HEK293 (cell line): ENCODE measurements around the gene MYO5C.

ENCODE experiments used
- CTCF ChIA-PET: fragments of 350-600 bp; formaldehyde crosslinking; extraction: SDS; loops from one replicate; lab custom pipeline; 2021; ENCODE audit warnings: antibody characterized with exemption; lab: Yijun Ruan, JAX
- POLR2A ChIA-PET: fragments of 300-600 bp; formaldehyde crosslinking; extraction: SDS; loops from one replicate; lab custom pipeline; 2020; ENCODE audit warnings: antibody characterized with exemption, inconsistent platforms; lab: Yijun Ruan, JAX
- H3K27ac ChIP-seq: fragments of 200-500 bp; sonication (Bioruptor generic); 2 replicates; pipeline ENCODE4 v1.5.1; 2014; ENCODE audit warnings: low read depth, low read length, control low read depth, inconsistent platforms; ENCODE audit errors: extremely low read depth
- H3K36me3 ChIP-seq, 2 experiments: fragments of 200-500 bp in 1 of 2; sonication (Bioruptor generic) in 1 of 2; 1 replicate in 1 of 2; 2 replicates in 1 of 2; pipeline ENCODE4 v1.5.1; 2014 to 2017; ENCODE audit warnings: inconsistent platforms in 2 of 2, low read length in 2 of 2; ENCODE audit not compliant: control insufficient read depth in 2 of 2, insufficient read depth in 1 of 2
- H3K4me1 ChIP-seq: fragments of 200-500 bp; sonication (Bioruptor generic); 2 replicates; pipeline ENCODE4 v1.5.1; 2014; ENCODE audit warnings: mild to moderate bottlenecking, low read length, inconsistent platforms; ENCODE audit not compliant: control insufficient read depth, insufficient read depth
- H3K4me3 ChIP-seq: 2 replicates; pipeline ENCODE4 v1.5.1; 2011; ENCODE audit warnings: low read depth, mild to moderate bottlenecking, control low read depth, low read length, moderate library complexity
- H3K9me3 ChIP-seq: fragments of 200-500 bp; sonication (Bioruptor generic); 2 replicates; pipeline ENCODE4 v1.5.1; 2014; ENCODE audit warnings: low read depth, low read length, inconsistent platforms; ENCODE audit not compliant: control insufficient read depth, insufficient read depth
- EGR2 ChIP-seq: fragments of 450-650 bp; formaldehyde crosslinking; IDR thresholded peaks from 2 replicates; pipeline ENCODE4 v1.5.1; 2016; ENCODE audit warnings: low read depth, missing biosample characterization, missing genetic modification characterization
- GLIS1 ChIP-seq: fragments of 450-650 bp; formaldehyde crosslinking; IDR thresholded peaks from 2 replicates; pipeline ENCODE4 v1.5.1; 2016; ENCODE audit warnings: missing biosample characterization, missing genetic modification characterization
- HOXD13 ChIP-seq: sonication (generic); formaldehyde crosslinking; IDR thresholded peaks from 2 replicates; pipeline ENCODE4 v1.8.0; 2022; ENCODE audit warnings: missing genetic modification reagents, borderline replicate concordance
- KLF1 ChIP-seq: fragments of 450-650 bp; formaldehyde crosslinking; IDR thresholded peaks from 2 replicates; pipeline ENCODE4 v1.5.1; 2016; ENCODE audit warnings: missing biosample characterization, missing genetic modification characterization
- KLF17 ChIP-seq: fragments of 450-650 bp; formaldehyde crosslinking; IDR thresholded peaks from 2 replicates; pipeline ENCODE4 v1.5.1; 2016; ENCODE audit warnings: missing biosample characterization, missing genetic modification characterization
- MEIS1 ChIP-seq: sonication (generic); formaldehyde crosslinking; IDR thresholded peaks from 2 replicates; pipeline ENCODE4 v1.8.1; 2022; ENCODE audit warnings: missing genetic modification reagents, mild to moderate bottlenecking, borderline replicate concordance
- PATZ1 ChIP-seq: fragments of 450-650 bp; formaldehyde crosslinking; IDR thresholded peaks from 2 replicates; pipeline ENCODE4 v1.5.1; 2016; ENCODE audit warnings: missing biosample characterization, missing genetic modification characterization
- RBAK ChIP-seq: fragments of 450-650 bp; formaldehyde crosslinking; IDR thresholded peaks from 2 replicates; pipeline ENCODE4 v1.5.1; 2016; ENCODE audit warnings: missing biosample characterization, missing genetic modification characterization
- SP2 ChIP-seq: fragments of 450-650 bp; formaldehyde crosslinking; IDR thresholded peaks from 2 replicates; pipeline ENCODE4 v1.5.1; 2016; ENCODE audit warnings: missing biosample characterization, missing genetic modification characterization
- TRIM28 ChIP-seq: IDR thresholded peaks from 2 replicates; pipeline ENCODE4 v1.6.1; 2011; ENCODE audit warnings: low read length, control low read depth, borderline replicate concordance
- ZBTB26 ChIP-seq: fragments of 450-650 bp; formaldehyde crosslinking; optimal IDR thresholded peaks from 2 replicates; pipeline ENCODE3; 2016; ENCODE audit warnings: missing biosample characterization, mild to moderate bottlenecking, missing genetic modification characterization
- ZEB2 ChIP-seq: fragments of 450-650 bp; formaldehyde crosslinking; IDR thresholded peaks from 2 replicates; pipeline ENCODE4 v1.5.1; 2016; ENCODE audit warnings: missing biosample characterization, missing genetic modification characterization
- ZNF138 ChIP-seq: fragments of 450-650 bp; formaldehyde crosslinking; IDR thresholded peaks from 2 replicates; pipeline ENCODE4 v1.5.1; 2016; ENCODE audit warnings: missing biosample characterization, missing genetic modification characterization, borderline replicate concordance
- ZNF221 ChIP-seq: fragments of 450-650 bp; formaldehyde crosslinking; IDR thresholded peaks from 2 replicates; pipeline ENCODE4 v1.5.1; 2017; ENCODE audit warnings: missing biosample characterization, missing genetic modification characterization, borderline replicate concordance
- ZNF311 ChIP-seq: fragments of 450-650 bp; formaldehyde crosslinking; IDR thresholded peaks from 2 replicates; pipeline ENCODE4 v1.5.1; 2017; ENCODE audit warnings: missing biosample characterization, missing genetic modification characterization, borderline replicate concordance
- ZNF341 ChIP-seq: fragments of 450-650 bp; formaldehyde crosslinking; IDR thresholded peaks from 2 replicates; pipeline ENCODE4; 2016; ENCODE audit warnings: low read depth, missing biosample characterization, missing genetic modification characterization
- ZNF394 ChIP-seq: fragments of 450-650 bp; formaldehyde crosslinking; IDR thresholded peaks from 2 replicates; pipeline ENCODE4 v1.5.1; 2016; ENCODE audit warnings: missing biosample characterization, missing genetic modification characterization, mild to moderate bottlenecking, moderate library complexity, borderline replicate concordance
- ZNF488 ChIP-seq: fragments of 450-650 bp; formaldehyde crosslinking; IDR thresholded peaks from 2 replicates; pipeline ENCODE4 v1.5.1; 2016; ENCODE audit warnings: missing biosample characterization, missing genetic modification characterization

Gene MYO5C

GRCh38 chr15:52290329-52290728 is 5.3 kb downstream of the MYO5C start:
- POLR2A ChIA-PET: interaction anchor here (0.7 to 0.9 kb wide), 2 partner anchors 39 to 566 kb away, joined by 4 read pairs; no protein-coding TSS in a partner anchor
- Histone ChIP-seq H3K4me3 (no peak overlapping the region), H3K9me3 (no peaks in the 10 kb centered on the region), H3K4me1 (peaks cover 2% of the 10 kb centered on the region; the same call in 1 of the 2 replicates), H3K27ac (no peak overlapping the region)
- TF ChIP-seq GLIS1 (tag by site-specific recombination) (no peak), TRIM28 (no peak), RBAK (tag by site-specific recombination) (no peak), ZNF221 (no peak)
- TF ChIP-seq, all 188 proteins: peak for 0
- H3K36me3 ChIP-seq: peaks cover 0 to 15% of the 10 kb centered on the region in 2 experiments; a peak in 2 of 3 replicates
- CTCF ChIA-PET: interaction anchor here (0.6 to 0.7 kb wide), 2 partner anchors 384 to 389 kb away, joined by 3 read pairs; no protein-coding TSS in a partner anchor

- Histone ChIP-seq H3K36me3 (peaks cover 0 to 15% of the 10 kb centered on the region in 2 experiments; a peak in 2 of 3 replicates), H3K27ac (no peak overlapping the region), H3K9me3 (no peaks in the 10 kb centered on the region), H3K4me1 (peaks cover 2% of the 10 kb centered on the region; the same call in 1 of the 2 replicates), H3K4me3 (no peak overlapping the region)
- CTCF ChIA-PET: no interaction called here
- no peak for TF ChIP-seq ZBTB26 (tag by site-specific recombination)
- no peak for TF ChIP-seq MEIS1 (CRISPR knock-in tag)
- TF ChIP-seq ZNF341: no peak
- TF ChIP-seq KLF17 (tag by site-specific recombination): 0 out of 2 replicates have a peak, but pooled peaks have one; percentile 28
- TF ChIP-seq ZNF138 (tag by site-specific recombination): no peak
- TF ChIP-seq EGR2: 0 out of 2 replicates have a peak, but pooled peaks have one; percentile 11
- TF ChIP-seq KLF1: peak; percentile 41; the same call in 1 of the 2 replicates
- TF ChIP-seq HOXD13: no peak
- no peak for TF ChIP-seq PATZ1 (tag by site-specific recombination)
- TF ChIP-seq ZNF394 (tag by site-specific recombination): peak; percentile 51; the same call in 1 of the 2 replicates
- TF ChIP-seq, all 188 proteins: peak for 4
- POLR2A ChIA-PET: interaction anchor here (0.9 kb wide), 1 partner anchor 39 kb away, joined by 4 read pairs; no protein-coding TSS in a partner anchor
Observed at GRCh38 chr15:52289629-52290081, 5.9 kb downstream of the MYO5C start.

- no peak overlapping the region for H3K4me3 ChIP-seq
- CTCF ChIA-PET: interaction anchor here (0.7 kb wide), 1 partner anchor 32 kb away, joined by 5 read pairs; no protein-coding TSS in a partner anchor
- H3K27ac ChIP-seq: no peak overlapping the region
- H3K36me3 ChIP-seq: peaks cover 0 to 14% of the 10 kb centered on the region in 2 experiments; a peak in 2 of 3 replicates
- no peaks in the 10 kb centered on the region for H3K9me3 ChIP-seq
- TF ChIP-seq ZEB2: no peak
- no peak for TF ChIP-seq SP2 (tag by site-specific recombination)
- no peak for TF ChIP-seq ZNF311 (tag by site-specific recombination)
- TF ChIP-seq ZNF488 (tag by site-specific recombination): no peak
- TF ChIP-seq, all 188 proteins: peak for 0
- H3K4me1 ChIP-seq: peaks cover 2% of the 10 kb centered on the region; the same call in 1 of the 2 replicates
- POLR2A ChIA-PET: no interaction called here
Observed at GRCh38 chr15:52288986-52289385, 6.6 kb downstream of the MYO5C start.
